Fibroblast of peridontal ligament (primary cell): ENCODE measurements around the gene CCL7.
"Not testable (repeated sequence)": the region's sequence is repeated elsewhere in the genome, so short reads cannot be mapped to it uniquely, and the experiment has no call there.

Experiments used
- DNase-seq: peaks from one replicate; pipeline ENCODE4 v3.0.0-alpha.2; 2010; ENCODE audit errors: extremely low read depth

The CCL7 gene

DNA sequence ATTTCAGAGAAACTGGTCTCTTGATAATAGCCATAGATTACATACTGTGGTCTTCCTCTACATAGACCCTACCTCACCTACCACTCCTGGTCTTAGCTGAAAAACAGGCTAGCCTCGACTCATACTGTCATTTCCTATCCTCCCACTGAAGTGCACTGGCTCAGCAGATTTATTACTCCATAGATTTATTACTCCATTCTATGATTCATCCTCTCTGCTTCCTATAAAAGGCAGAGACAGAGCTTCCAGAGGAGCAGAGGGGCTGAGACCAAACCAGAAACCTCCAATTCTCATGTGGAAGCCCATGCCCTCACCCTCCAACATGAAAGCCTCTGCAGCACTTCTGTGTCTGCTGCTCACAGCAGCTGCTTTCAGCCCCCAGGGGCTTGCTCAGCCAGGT is at the start of gene CCL7:
Gene CCL7 (plus strand): TSS at position 253 of the 400 bp plus-strand sequence. CDS start 70 bp downstream, at position 323.
- DNase-seq = no peak

- DNase-seq = no peak
Measured at GRCh38 chr17:34220752-34221395, 49.1 kb upstream of the CCL7 start.

- DNase-seq = no peak
Measured at GRCh38 chr17:34221411-34221810, 48.6 kb upstream of the CCL7 start.

DNA sequence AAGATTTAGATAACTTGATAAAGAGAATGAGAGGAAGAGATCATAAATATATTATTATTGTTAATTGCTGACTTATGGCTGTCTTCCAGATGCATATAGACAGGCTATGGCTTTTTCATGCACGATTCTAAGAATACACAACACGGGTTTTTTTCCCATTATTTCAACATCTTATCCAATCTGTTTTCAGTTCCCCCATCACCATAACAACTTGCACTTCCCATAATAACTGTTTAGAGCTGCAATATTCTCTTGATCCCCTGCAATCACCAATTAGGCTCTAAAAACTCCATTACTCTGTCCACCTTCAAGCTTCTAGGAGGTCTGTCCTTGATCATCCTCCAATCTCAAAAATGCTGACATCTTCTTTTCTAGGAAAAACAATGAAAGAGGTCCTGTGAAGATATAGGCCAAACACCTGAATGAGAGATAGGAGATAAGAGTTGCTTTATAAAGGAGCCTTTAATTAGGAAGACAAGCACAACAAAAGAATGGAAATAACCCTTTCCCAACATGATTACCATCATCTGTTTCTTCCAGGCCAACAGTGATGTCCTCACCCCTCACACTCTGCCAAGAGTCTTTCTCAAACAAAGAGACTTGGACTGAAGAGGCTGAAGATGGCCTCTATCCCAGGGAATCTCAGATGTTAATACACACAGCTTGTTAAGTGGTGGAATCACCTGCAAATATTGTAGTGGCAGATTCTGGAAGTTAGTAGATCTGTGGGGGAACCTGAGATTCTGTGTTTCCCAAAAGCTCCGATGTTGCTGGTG is 47.1 kb upstream of the CCL7 start:
- no peak for DNase-seq

DNA sequence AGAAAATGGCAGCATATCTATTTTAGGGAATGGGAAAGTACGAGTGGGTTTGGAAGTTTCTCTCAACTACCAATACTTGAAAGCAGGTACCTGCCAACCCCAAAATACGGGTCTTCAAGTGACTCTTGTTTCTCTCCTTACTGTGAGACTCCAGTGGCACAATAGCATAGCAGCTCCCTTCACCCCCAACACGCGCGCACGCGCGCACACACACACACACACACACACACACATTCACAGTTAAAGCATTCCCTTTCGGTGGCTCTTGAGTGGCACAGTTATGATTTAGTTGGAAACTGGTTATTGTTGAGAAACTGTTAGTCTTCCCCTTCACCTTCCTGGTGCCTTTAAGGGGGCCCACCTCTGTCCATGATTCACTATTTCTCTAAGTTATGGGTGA is 45.0 kb upstream of the CCL7 start:
- no peak for DNase-seq

DNA sequence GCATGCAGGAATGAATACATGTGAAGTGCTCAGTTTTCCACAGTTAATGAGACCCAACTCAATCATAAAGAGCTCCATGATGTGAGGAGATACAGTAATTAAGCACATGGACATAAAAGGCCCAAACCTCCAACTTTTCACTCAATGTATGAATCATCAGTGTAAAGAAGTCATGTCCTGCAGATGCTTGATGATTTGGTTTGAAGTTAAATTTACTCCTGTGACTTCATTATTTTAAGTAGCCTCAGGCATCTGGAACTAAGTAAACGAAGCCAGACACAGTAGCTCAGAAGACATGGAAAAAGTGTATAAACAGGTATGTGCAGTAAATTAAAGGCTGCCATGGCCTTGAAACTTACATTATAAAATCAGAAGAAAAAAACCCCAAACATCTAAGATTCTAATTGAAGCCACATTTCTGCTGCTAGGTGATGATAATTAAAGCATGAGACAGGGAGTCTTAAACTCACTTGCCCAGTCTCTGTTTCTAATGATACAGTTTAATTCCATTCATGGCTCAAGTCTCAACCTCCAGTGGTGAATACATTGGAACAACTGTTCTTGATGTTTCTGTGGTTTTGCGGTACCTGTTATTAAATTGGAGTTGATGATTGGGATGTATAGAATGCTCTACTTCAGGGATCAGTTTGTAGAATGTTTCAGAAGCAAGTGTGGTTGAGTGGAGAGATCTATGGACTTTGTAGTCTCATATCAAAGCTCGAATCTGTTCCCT is 43.8 kb upstream of the CCL7 start:
- no peak for DNase-seq

DNA sequence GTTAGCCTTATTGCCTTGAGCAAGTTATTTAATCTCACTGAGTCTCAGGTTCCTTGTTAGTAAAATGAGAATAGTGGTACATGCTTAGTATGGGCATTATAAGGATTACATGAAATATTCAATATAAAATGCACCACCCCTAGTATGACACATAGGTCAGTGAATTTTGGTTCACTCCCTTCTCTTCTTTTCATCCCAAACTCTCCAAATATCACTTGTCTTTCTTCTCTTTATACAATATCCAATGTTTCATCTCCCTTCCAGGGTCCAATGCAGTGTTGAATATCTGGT is 43.3 kb upstream of the CCL7 start:
- no peak for DNase-seq

- DNase-seq = not testable (repeated sequence)
Measured at GRCh38 chr17:34227293-34227692, 42.7 kb upstream of the CCL7 start.

GRCh38 chr17:34227707-34228106 is 42.3 kb upstream of the CCL7 start:
- no peak for DNase-seq

GRCh38 chr17:34228781-34229180 is 41.2 kb upstream of the CCL7 start:
- DNase-seq = no peak

GRCh38 chr17:34230342-34230741 is 39.7 kb upstream of the CCL7 start:
- no peak for DNase-seq

DNA sequence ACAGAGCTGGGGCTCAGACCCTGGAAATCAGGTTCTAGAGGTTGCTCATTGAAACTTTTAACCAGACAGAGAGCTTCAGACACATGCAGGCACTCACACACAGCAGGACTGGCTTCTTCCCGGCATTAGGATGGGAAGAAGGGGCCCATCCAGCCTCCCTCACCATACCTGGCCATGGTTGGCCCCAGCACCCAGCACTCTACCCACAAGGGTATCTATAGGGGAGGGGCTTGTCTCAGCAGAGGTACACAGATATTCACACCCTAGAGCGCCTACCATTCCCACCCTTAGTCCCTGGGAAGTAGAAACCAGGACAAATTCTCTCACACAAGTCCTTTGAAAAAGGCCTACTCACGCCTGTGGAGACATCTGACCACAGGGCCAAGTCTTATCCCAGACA is 35.4 kb upstream of the CCL7 start:
- DNase-seq = no peak

- no peak for DNase-seq
Measured at GRCh38 chr17:34235389-34236028, 34.5 kb upstream of the CCL7 start.

GRCh38 chr17:34236281-34236892 is 33.6 kb upstream of the CCL7 start:
- no peak for DNase-seq

DNA sequence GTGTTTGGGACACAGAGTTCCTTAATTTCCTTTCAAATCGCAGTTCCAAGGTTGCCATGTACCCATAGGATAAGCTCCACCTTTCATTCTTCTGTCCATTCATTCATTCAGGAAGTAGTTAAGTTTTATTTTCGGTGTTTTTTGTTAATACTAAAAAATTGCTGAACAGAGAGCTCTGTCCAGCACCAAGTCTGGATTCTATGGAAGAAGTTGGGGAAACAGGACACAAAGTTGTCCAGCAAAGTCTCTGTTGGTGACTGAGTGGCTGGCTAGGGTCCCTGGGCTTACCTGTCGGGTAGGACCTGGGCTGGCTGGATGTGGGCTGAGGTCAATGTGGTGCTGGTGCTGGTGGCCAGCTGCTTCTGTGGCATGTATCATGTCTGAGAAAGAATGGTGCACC is 32.6 kb upstream of the CCL7 start:
- DNase-seq = no peak

DNA sequence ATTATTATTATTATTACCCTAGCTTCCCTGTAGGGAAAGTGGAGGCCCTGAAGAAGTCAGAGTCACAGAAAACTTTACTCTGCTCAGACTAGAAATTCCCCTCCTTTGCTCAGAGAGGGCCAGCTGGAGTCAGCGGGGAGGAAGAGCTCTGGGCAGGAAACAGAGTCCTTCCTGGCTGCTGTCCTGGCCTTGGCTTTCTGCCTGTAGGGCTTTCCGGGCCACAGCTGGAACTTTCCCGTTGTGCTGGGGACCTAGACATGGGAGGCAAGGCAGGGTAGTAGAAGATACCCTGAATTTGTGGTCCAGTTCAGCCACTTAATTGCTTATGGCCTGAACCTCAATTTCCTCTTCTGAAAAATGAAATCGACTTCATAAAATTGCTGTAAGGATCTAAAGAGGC is 29.0 kb upstream of the CCL7 start:
- DNase-seq = no peak

- no peak for DNase-seq
Measured at GRCh38 chr17:34242587-34243363, 27.2 kb upstream of the CCL7 start.

DNA sequence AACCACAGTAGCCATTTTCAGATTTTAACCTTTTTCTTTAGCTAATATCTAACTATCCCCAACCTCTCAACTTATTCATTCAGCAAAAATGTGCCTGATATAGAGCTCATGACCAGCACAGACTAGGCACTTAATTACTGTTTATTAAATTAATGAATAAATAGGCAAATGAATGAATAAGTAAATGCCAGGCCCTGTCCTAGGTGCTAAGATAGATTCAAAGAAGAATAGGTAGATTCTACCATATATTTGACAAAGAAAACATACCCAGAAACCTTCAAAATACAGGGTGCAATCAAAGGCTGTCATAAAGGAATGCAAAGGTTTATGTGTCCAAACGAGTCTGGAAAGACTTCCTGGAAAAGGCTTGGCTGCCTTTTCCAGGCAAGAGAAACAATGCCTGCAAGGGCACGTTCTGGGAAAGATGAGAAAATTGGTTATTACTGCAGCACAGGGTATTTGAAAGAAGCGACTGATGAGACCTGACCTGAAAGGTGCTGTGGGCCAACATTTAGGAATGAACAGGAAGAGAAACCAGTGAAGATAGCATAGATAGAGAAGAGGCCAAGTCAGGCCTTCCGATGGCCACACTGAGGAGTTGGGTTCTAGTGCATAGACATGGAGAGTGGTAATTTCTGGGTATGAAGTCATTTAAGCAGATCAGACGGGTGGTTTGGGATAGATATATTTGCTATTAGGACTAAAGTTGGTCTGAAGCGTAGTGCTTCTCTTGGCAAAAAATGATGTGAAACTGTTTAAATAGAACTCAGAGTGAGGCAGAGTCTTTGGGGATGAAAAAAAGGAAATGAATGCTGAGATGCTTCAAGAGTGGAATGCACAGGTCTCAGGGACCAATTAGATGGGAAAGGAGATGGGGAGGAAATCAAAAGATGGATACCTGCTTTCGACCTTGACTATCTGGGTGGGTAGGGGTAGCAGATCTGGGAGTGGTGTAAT is 26.4 kb upstream of the CCL7 start:
- no peak for DNase-seq

- DNase-seq = no peak
Measured at GRCh38 chr17:34245351-34245905, 24.6 kb upstream of the CCL7 start.

DNA sequence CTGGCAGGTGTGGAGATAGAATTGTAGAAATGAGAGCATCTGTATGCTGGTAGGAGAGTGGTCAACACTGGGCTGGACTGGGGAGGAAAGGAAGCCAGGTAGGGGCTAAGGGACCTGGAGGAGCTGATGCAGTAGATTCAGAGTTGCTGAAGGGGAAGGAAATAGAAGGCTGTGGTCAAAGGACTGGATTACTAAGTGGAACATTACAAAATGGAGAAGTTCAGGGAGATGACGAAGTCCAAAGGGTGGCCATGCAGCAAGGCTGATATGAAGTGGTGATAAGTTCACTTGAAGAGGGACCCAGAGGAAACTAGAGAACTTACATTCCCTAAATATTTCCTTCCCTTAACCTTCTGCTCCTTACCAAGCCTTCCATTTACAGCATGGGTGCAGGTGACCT is 23.6 kb upstream of the CCL7 start:
- no peak for DNase-seq
